GM23338 (cell line): ENCODE results near the gene ZDHHC4. TPM values are rescaled to one million over a fixed set of nuclear protein-coding genes. Genes with fewer than 3 reads are reported as not detected.

Experiments
- ATAC-seq: fragments of 200-7000 bp; cut with Tn5 transposase; 3 replicates; pipeline ENCODE4 v1.9.1; 2020
- DNase-seq: peaks from one replicate; pipeline ENCODE4 v3.0.0-alpha.2; 2015; ENCODE audit warnings: low spot score
- H2AFZ ChIP-seq: fragments of 200-600 bp; sonication (generic); 2 replicates; pipeline ENCODE4 v1.8.0; 2016; ENCODE audit warnings: antibody characterized with exemption, mild to moderate bottlenecking, moderate library complexity
- H3F3A ChIP-seq: fragments of 200-600 bp; sonication (generic); replicated peaks from 2 replicates; pipeline ENCODE4 v1.8.0; 2017; ENCODE audit warnings: antibody characterized with exemption, mixed run types, low read depth
- H3K27ac ChIP-seq: fragments of 200-600 bp; sonication (generic); 2 replicates; pipeline ENCODE4 v1.6.1; 2016; ENCODE audit warnings: low read depth
- H3K27me3 ChIP-seq: fragments of 200-600 bp; sonication (generic); 2 replicates; pipeline ENCODE4 v1.8.0; 2016; ENCODE audit warnings: mild to moderate bottlenecking, mixed run types, moderate library complexity; ENCODE audit not compliant: insufficient read depth
- H3K36me3 ChIP-seq: fragments of 200-600 bp; sonication (generic); 2 replicates; pipeline ENCODE4 v1.8.0; 2016; ENCODE audit warnings: mild to moderate bottlenecking; ENCODE audit not compliant: insufficient read depth
- H3K4me1 ChIP-seq: fragments of 200-600 bp; sonication (generic); 2 replicates; pipeline ENCODE4 v1.8.0; 2016; ENCODE audit warnings: mild to moderate bottlenecking, moderate library complexity; ENCODE audit not compliant: insufficient read depth
- H3K4me2 ChIP-seq: fragments of 200-600 bp; sonication (generic); 2 replicates; pipeline ENCODE4 v1.7.1; 2017; ENCODE audit warnings: mixed run types
- H3K4me3 ChIP-seq: fragments of 200-600 bp; sonication (generic); 2 replicates; pipeline ENCODE4 v1.6.1; 2016; ENCODE audit warnings: mixed run types
- H3K79me2 ChIP-seq: fragments of 200-600 bp; sonication (generic); replicated peaks from 2 replicates; pipeline ENCODE4 v1.8.0; 2017; ENCODE audit warnings: mild to moderate bottlenecking; ENCODE audit not compliant: insufficient read depth
- H3K9me2 ChIP-seq: fragments of 200-600 bp; sonication (generic); 2 replicates; pipeline ENCODE4 v1.8.0; 2017; ENCODE audit not compliant: insufficient read depth
- H4K20me1 ChIP-seq: fragments of 200-600 bp; sonication (generic); replicated peaks from 2 replicates; pipeline ENCODE4 v1.8.0; 2017; ENCODE audit warnings: mild to moderate bottlenecking; ENCODE audit not compliant: insufficient read depth
- H3K27ac Mint-ChIP-seq: 2 replicates; pipeline ENCODE4 v1.8.0; 2020; ENCODE audit warnings: inconsistent platforms, mild to moderate bottlenecking, moderate library complexity, mixed read lengths
- H3K27me3 Mint-ChIP-seq: 3 replicates; pipeline ENCODE4 v1.8.0; 2022; ENCODE audit warnings: low read depth, mild to moderate bottlenecking, moderate library complexity, mixed read lengths, inconsistent platforms; ENCODE audit not compliant: insufficient read depth, poor library complexity
- H3K36me3 Mint-ChIP-seq: 3 replicates; pipeline ENCODE4 v1.8.0; 2021; ENCODE audit warnings: low read depth, mild to moderate bottlenecking, inconsistent platforms, moderate library complexity, mixed read lengths
- H3K4me1 Mint-ChIP-seq: 3 replicates; pipeline ENCODE4 v1.8.0; 2020; ENCODE audit warnings: mild to moderate bottlenecking, inconsistent platforms, mixed read lengths
- H3K4me3 Mint-ChIP-seq: 3 replicates; pipeline ENCODE4 v1.8.0; 2021; ENCODE audit warnings: moderate library complexity, mild to moderate bottlenecking, inconsistent platforms, mixed read lengths
- H3K9me3 Mint-ChIP-seq: 3 replicates; pipeline ENCODE4 v1.8.0; 2020; ENCODE audit warnings: moderate library complexity, mild to moderate bottlenecking, inconsistent platforms, mixed read lengths
- EZH2phosphoT487 ChIP-seq: fragments of 200-600 bp; sonication (generic); IDR thresholded peaks from one replicate; pipeline ENCODE4 v1.8.1; 2018; ENCODE audit warnings: antibody characterized with exemption; ENCODE audit not compliant: unreplicated experiment
- NANOG ChIP-seq: IDR thresholded peaks from 2 replicates; pipeline ENCODE4 v1.6.1; 2016; ENCODE audit warnings: antibody characterized with exemption, borderline replicate concordance
- POLR2AphosphoS5 ChIP-seq: IDR thresholded peaks from 2 replicates; pipeline ENCODE4 v1.6.1; 2016; ENCODE audit warnings: antibody characterized with exemption, low read depth
- STAT1 ChIP-seq: IDR thresholded peaks from one replicate; pipeline ENCODE4 v1.6.1; 2016; ENCODE audit warnings: antibody characterized with exemption; ENCODE audit not compliant: unreplicated experiment
- ZNF114 ChIP-seq: fragments of 250-450 bp; sonication (Bioruptor Pico); IDR thresholded peaks from 2 replicates; pipeline ENCODE4 v1.5.0; 2020; ENCODE audit warnings: mild to moderate bottlenecking, moderate library complexity
- polyA plus RNA-seq: library from polyadenylated mRNA; unstranded; fragments of >200 nt; fragmentation: Nextera tagmentation; extraction: Ambion mirVana; gene quantifications from 2 replicates; pipeline ENCODE4 v1.2.1, GENCODE V29; 2016
- total RNA-seq: library from RNA; depleted of rRNA; stranded (reverse); fragments of >200 nt; shearing (Covaris generic); gene quantifications from 2 replicates; pipeline ENCODE4 v1.2.3, GENCODE V29; 2014
- TF ChIP-seq, protein P1 (sequence below): fragments of 250-450 bp; sonication (Bioruptor Pico); IDR thresholded peaks from 2 replicates; pipeline ENCODE4 v1.5.0; 2020; ENCODE audit warnings: mild to moderate bottlenecking, moderate library complexity

The ZDHHC4 gene
- total and polyA plus RNA-seq, 2 experiments from 2014 or later = 31.2 to 58.9 TPM

- TF ChIP-seq, protein P1, sequence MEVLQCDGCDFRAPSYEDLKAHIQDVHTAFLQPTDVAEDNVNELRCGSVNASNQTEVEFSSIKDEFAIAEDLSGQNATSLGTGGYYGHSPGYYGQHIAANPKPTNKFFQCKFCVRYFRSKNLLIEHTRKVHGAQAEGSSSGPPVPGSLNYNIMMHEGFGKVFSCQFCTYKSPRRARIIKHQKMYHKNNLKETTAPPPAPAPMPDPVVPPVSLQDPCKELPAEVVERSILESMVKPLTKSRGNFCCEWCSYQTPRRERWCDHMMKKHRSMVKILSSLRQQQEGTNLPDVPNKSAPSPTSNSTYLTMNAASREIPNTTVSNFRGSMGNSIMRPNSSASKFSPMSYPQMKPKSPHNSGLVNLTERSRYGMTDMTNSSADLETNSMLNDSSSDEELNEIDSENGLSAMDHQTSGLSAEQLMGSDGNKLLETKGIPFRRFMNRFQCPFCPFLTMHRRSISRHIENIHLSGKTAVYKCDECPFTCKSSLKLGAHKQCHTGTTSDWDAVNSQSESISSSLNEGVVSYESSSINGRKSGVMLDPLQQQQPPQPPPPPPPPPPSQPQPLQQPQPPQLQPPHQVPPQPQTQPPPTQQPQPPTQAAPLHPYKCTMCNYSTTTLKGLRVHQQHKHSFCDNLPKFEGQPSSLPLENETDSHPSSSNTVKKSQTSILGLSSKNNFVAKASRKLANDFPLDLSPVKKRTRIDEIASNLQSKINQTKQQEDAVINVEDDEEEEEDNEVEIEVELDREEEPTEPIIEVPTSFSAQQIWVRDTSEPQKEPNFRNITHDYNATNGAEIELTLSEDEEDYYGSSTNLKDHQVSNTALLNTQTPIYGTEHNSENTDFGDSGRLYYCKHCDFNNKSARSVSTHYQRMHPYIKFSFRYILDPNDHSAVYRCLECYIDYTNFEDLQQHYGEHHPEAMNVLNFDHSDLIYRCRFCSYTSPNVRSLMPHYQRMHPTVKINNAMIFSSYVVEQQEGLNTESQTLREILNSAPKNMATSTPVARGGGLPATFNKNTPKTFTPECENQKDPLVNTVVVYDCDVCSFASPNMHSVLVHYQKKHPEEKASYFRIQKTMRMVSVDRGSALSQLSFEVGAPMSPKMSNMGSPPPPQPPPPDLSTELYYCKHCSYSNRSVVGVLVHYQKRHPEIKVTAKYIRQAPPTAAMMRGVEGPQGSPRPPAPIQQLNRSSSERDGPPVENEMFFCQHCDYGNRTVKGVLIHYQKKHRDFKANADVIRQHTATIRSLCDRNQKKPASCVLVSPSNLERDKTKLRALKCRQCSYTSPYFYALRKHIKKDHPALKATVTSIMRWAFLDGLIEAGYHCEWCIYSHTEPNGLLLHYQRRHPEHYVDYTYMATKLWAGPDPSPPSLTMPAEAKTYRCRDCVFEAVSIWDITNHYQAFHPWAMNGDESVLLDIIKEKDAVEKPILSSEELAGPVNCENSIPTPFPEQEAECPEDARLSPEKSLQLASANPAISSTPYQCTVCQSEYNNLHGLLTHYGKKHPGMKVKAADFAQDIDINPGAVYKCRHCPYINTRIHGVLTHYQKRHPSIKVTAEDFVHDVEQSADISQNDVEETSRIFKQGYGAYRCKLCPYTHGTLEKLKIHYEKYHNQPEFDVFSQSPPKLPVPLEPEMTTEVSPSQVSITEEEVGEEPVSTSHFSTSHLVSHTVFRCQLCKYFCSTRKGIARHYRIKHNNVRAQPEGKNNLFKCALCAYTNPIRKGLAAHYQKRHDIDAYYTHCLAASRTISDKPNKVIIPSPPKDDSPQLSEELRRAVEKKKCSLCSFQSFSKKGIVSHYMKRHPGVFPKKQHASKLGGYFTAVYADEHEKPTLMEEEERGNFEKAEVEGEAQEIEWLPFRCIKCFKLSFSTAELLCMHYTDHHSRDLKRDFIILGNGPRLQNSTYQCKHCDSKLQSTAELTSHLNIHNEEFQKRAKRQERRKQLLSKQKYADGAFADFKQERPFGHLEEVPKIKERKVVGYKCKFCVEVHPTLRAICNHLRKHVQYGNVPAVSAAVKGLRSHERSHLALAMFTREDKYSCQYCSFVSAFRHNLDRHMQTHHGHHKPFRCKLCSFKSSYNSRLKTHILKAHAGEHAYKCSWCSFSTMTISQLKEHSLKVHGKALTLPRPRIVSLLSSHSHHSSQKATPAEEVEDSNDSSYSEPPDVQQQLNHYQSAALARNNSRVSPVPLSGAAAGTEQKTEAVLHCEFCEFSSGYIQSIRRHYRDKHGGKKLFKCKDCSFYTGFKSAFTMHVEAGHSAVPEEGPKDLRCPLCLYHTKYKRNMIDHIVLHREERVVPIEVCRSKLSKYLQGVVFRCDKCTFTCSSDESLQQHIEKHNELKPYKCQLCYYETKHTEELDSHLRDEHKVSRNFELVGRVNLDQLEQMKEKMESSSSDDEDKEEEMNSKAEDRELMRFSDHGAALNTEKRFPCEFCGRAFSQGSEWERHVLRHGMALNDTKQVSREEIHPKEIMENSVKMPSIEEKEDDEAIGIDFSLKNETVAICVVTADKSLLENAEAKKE (CRISPR knock-in tag) = no peak
Observed at GRCh38 chr7:6571160-6571779, 6.0 kb upstream of the ZDHHC4 start (continued).

GRCh38 chr7:6575281-6576023 is 1.8 kb upstream of the ZDHHC4 start:
- Histone ChIP-seq H3K4me1 (no peaks in the 10 kb centered on the region), H3K27me3 (no peaks in the 10 kb centered on the region), H3K27ac (no peak overlapping the region), H4K20me1 (no peaks in the 10 kb centered on the region), H2AFZ (no peak overlapping the region), H3K9me2 (no peaks in the 10 kb centered on the region), H3K36me3 (no peaks in the 10 kb centered on the region), H3K4me3 (no peak overlapping the region), H3F3A (peaks cover 5% of the 10 kb centered on the region; the same call in 1 of the 2 replicates), H3K79me2 (no peaks in the 10 kb centered on the region), H3K4me2 (no peak overlapping the region)
- no peak for ATAC-seq
- H3K27me3 Mint-ChIP-seq = peaks cover 4% of the 10 kb centered on the region
- DNase-seq = no peak
- no peaks in the 10 kb centered on the region for H3K9me3 Mint-ChIP-seq
- H3K4me3 Mint-ChIP-seq = no peak overlapping the region
- peaks cover 3% of the 10 kb centered on the region; the same call in 2 of the 3 replicates for H3K4me1 Mint-ChIP-seq
- H3K36me3 Mint-ChIP-seq = peaks cover 9% of the 10 kb centered on the region; the same call in 2 of the 3 replicates
- H3K27ac Mint-ChIP-seq = no peak overlapping the region
- no peak for TF ChIP-seq ZNF114 (CRISPR knock-in tag)
- no peak for TF ChIP-seq EZH2phosphoT487
- TF ChIP-seq, protein P1 (CRISPR knock-in tag) = no peak
- TF ChIP-seq STAT1 = no peak
- no peak for TF ChIP-seq NANOG
- no peak for TF ChIP-seq POLR2AphosphoS5
